ENCODE results near the gene DNAH11.
"Not testable (repeated sequence)": the region's sequence is repeated elsewhere in the genome, so short reads cannot be mapped to it uniquely, and the experiment has no call there.

DNAH11 gene

GRCh38 chr7:21898265-21898930 lies 355.6 kb downstream of the DNAH11 start:
- no peak for DNase-seq

GRCh38 chr7:21902240-21902639 lies 359.4 kb downstream of the DNAH11 start:
- no peak for DNase-seq

GRCh38 chr7:21903020-21903786 lies 360.4 kb downstream of the DNAH11 start:
- DNase-seq = no peak

GRCh38 chr7:21908746-21909145 lies 365.9 kb downstream of the DNAH11 start:
- DNase-seq = no peak

GRCh38 chr7:21910253-21910652 lies 367.4 kb downstream of the DNAH11 start:
- DNase-seq = no peak

- no peak for DNase-seq
Observed at GRCh38 chr7:21911341-21911875, 368.6 kb downstream of the DNAH11 start.

GRCh38 chr7:21912305-21912704 lies 369.5 kb downstream of the DNAH11 start:
- DNase-seq = peak; percentile 12

GRCh38 chr7:21912931-21913780 lies 370.3 kb downstream of the DNAH11 start:
- DNase-seq = no peak

- no peak for DNase-seq
Observed at GRCh38 chr7:21914671-21915070, 371.8 kb downstream of the DNAH11 start.

GRCh38 chr7:21915140-21915539 lies 372.3 kb downstream of the DNAH11 start:
- DNase-seq = no peak

- DNase-seq = no peak
Observed at GRCh38 chr7:21916176-21916575, 373.3 kb downstream of the DNAH11 start.

- DNase-seq = no peak
Observed at GRCh38 chr7:21916629-21917028, 373.8 kb downstream of the DNAH11 start.

GRCh38 chr7:21918216-21918615 lies 375.4 kb downstream of the DNAH11 start:
- DNase-seq = no peak

GRCh38 chr7:21920936-21921335 lies 378.1 kb downstream of the DNAH11 start:
- no peak for DNase-seq

- no peak for DNase-seq
Observed at GRCh38 chr7:21922605-21923004, 379.8 kb downstream of the DNAH11 start.

- DNase-seq = no peak
Observed at GRCh38 chr7:21923658-21924057, 380.8 kb downstream of the DNAH11 start.

GRCh38 chr7:21926448-21926847 lies 383.6 kb downstream of the DNAH11 start:
- DNase-seq = no peak

GRCh38 chr7:21927693-21928092 lies 384.9 kb downstream of the DNAH11 start:
- DNase-seq = no peak

- not testable (repeated sequence) for DNase-seq
Observed at GRCh38 chr7:21933293-21933692, 390.5 kb downstream of the DNAH11 start.

- no peak for DNase-seq
Observed at GRCh38 chr7:21934808-21935207, 392.0 kb downstream of the DNAH11 start.

GRCh38 chr7:21938463-21938862 lies 395.6 kb downstream of the DNAH11 start:
- DNase-seq = no peak

- DNase-seq = peak; percentile 4
Observed at GRCh38 chr7:21939136-21939857, 396.5 kb downstream of the DNAH11 start.

All from NCI-H446 treated with DMSO at 0.1 percent for 48 hours (cell line).